ENCODE results near the gene PPP2R5E. TPM values are rescaled to one million over a fixed set of nuclear protein-coding genes. Genes with fewer than 3 reads are reported as not detected.
"Not testable (repeated sequence)": the region's sequence is repeated elsewhere in the genome, so short reads cannot be mapped to it uniquely, and the experiment has no call there.

PPP2R5E gene
- total RNA-seq, 1 experiment from 2014 or later: 19.7 TPM

DNA sequence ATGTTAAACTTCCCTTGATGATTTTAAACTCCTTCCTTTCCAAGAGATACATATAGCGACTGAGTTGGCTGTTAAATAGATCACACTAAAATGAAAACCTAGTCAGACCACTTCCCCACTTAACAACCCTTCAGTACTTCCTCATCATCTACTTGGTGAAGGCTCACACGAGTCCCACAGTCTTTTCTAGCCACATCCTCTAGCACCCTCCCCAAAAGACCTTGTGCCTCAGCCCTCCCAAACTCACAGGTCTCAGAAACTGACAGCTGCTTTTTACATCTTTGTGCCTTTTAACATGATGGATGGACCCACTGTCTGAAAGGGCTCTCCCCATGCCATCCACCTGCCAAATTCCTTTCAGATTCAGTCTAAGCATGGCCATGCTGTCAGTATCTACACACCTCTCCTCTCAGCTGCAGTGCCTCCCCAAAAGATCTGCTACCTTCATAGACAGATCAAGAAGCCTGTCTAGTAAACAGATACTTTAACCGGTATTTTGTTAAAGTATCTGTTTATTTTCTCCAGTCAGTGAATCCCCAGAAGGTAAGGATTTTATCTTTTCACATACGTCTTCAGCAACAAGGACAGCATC, 159.3 kb downstream of the PPP2R5E start:
- no peak for DNase-seq (ENCODE audit: low read depth)

- no peak for DNase-seq (ENCODE audit: low read depth)
Observed at GRCh38 chr14:63378444-63378843, 164.7 kb downstream of the PPP2R5E start.

- no peak for DNase-seq (ENCODE audit: low read depth)
Observed at GRCh38 chr14:63375769-63376168, 167.4 kb downstream of the PPP2R5E start.

GRCh38 chr14:63371613-63372012, 171.6 kb downstream of the PPP2R5E start:
- not testable (repeated sequence) for DNase-seq (ENCODE audit: low read depth)

- no peak for DNase-seq (ENCODE audit: low read depth)
Observed at GRCh38 chr14:63371033-63371432, 172.1 kb downstream of the PPP2R5E start.

- DNase-seq (ENCODE audit: low read depth): no peak
Observed at GRCh38 chr14:63367742-63368364, 175.3 kb downstream of the PPP2R5E start.

DNA sequence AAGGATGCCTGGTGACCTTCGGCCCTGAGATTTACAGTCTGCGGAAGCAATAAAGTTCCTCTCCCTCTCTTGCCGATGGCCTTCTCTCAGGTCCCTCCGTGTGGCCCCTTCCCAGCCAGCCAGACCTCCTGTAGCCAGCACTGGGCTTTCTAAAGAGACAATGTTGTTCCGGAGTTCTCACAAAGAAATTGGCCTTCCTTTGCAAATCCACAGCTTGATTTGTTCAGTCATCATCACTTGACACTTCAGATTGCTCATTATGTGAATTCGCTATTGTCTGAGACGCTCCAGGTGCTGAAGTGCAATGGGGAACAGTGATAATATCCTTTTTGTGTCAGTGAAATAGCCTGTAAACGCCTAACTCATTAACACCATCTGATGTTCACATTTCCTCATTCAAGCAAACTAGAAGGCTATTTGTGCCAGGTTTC, 180.8 kb downstream of the PPP2R5E start:
- no peak for DNase-seq (ENCODE audit: low read depth)

GRCh38 chr14:63361790-63362189, 181.4 kb downstream of the PPP2R5E start:
- DNase-seq (ENCODE audit: low read depth): no peak

GRCh38 chr14:63357841-63358240, 185.3 kb downstream of the PPP2R5E start:
- DNase-seq (ENCODE audit: low read depth): no peak

GRCh38 chr14:63345826-63346225, 197.4 kb downstream of the PPP2R5E start:
- DNase-seq (ENCODE audit: low read depth): no peak

DNA sequence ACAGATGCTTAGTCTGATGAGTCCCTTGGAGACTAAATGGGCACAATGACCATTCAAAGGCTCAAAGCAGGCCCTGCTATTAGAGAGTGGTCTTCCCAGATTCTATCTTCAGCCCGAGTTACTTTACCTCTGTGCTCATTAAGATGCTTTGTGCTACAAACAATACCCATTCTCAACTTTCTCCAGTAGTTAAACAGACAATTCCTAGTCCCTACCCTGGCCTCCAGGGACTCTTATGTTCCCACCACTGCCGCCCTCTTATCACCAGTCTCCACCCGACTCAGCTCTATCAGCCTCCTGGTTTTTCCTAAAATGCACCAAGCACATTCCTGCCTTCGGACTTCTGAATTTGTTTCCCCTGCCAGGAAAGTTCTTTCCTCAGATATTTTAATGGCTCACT, 198.8 kb downstream of the PPP2R5E start:
- no peak for DNase-seq (ENCODE audit: low read depth)

DNA sequence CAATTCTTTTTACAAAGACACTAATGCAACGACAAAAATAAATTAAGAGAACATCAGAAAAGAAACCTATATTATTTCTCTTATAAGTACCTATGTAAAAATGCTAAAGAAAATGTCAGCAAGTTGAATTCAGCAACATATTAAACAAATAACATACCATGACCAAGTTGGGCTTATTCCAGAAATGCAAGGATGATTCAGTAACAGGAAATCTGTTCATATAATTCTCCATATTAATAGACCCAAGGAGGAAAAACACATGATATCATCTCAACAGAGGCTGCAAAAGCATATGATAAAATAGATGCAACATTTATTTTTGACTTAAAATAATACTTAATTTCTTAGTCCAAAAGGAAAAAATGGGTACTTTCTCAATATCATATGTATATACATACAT, 199.3 kb downstream of the PPP2R5E start:
- no peak for DNase-seq (ENCODE audit: low read depth)

DNA sequence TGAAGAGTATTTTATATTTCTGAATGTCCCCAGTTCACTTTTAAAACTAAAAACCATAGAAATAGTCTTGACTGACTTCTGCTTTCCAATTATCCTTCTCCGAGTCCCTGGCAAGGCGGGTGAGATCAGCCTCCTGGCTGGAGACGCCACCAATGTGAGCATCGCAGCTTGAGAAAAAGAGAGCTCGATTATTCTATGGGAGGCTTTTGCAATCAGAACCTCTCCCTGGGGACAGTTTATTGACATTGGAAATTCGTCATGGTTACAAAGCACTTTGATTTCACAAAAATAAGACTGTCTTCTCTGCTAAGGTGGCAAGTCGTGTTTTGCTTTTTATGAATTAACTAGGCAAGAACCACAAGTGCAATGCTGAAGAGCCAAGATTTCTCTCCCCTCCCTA, 200.8 kb downstream of the PPP2R5E start:
- DNase-seq (ENCODE audit: low read depth): peak; percentile 2

GRCh38 chr14:63328787-63329737, 214.1 kb downstream of the PPP2R5E start:
- DNase-seq (ENCODE audit: low read depth): no peak

- DNase-seq (ENCODE audit: low read depth): no peak
Observed at GRCh38 chr14:63326840-63327239, 216.3 kb downstream of the PPP2R5E start.

- DNase-seq (ENCODE audit: low read depth): no peak
Observed at GRCh38 chr14:63322897-63323573, 220.1 kb downstream of the PPP2R5E start.

DNA sequence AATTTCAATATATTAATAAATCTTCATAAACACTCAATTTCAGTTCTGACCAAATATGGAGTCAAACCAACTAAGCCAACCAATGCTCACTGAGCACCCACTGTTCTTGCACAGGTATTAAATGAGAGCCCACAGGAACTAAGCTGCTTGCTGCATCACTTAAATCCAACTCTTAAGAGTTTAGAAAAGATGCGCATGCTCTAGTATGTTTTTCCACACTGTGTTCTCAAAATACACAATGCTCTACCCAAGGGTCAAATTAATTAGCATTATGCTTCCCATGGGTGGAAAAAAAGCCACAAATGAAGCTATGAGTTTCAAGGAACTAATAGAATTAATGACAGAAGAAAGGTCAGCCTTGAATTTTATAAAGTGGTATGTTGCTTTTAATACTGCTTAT, 220.7 kb downstream of the PPP2R5E start:
- no peak for DNase-seq (ENCODE audit: low read depth)

Other genes starting within 250 kb of the PPP2R5E start
- not detected in 2 replicates for gene GPHB5, start 224.4 kb downstream of the PPP2R5E start, total RNA-seq (2014; rRNA removed)
- 8.3 and 10.9 TPM in 2 replicates for gene WDR89, start 98.5 kb upstream of the PPP2R5E start, total RNA-seq (2014; rRNA removed)
- gene SGPP1, start 184.7 kb upstream of the PPP2R5E start, total RNA-seq (2014; rRNA removed): 28.3 and 30.1 TPM in 2 replicates